Ascending aorta (tissue), 2 donors: ENCODE measurements around the gene TEX2. TPM values are rescaled to one million over a fixed set of nuclear protein-coding genes. Genes with fewer than 3 reads are reported as not detected.

Experiments used
- DNase-seq, 2 donors: peaks; one replicate each; pipeline ENCODE4 v3.0.0-alpha.2; 2019; ENCODE audit warnings: low spot score in 2 of 2
- H3K27ac ChIP-seq, 2 donors: fragments of 200-600 bp; sonication (generic); one replicate each; pipeline ENCODE4 v1.5.1; 2016 to 2017; ENCODE audit warnings: mild to moderate bottlenecking in 1 of 2
- H3K27me3 ChIP-seq: fragments of 200-600 bp; sonication (generic); one replicate; pipeline ENCODE4 v1.5.1; 2017
- H3K36me3 ChIP-seq, 2 donors: fragments of 200-600 bp; sonication (generic); one replicate each; pipeline ENCODE4 v1.5.1; 2016
- H3K4me1 ChIP-seq, 2 donors: fragments of 200-600 bp; sonication (generic); one replicate each; pipeline ENCODE4 v1.5.1; 2016 to 2017; ENCODE audit warnings: mild to moderate bottlenecking in 1 of 2
- H3K4me3 ChIP-seq, 2 donors: fragments of 200-600 bp; sonication (generic); one replicate each; pipeline ENCODE4 v1.5.1; 2016 to 2017; ENCODE audit warnings: mild to moderate bottlenecking in 1 of 2
- H3K9me3 ChIP-seq, 2 donors: fragments of 200-600 bp; sonication (generic); one replicate each; pipeline ENCODE4 v1.5.1; 2016
- CTCF ChIP-seq, 3 experiments: fragments of 200-600 bp in 2 of 3; fragments of 450-650 bp in 1 of 3; sonication (generic) in 2 of 3; IDR thresholded peaks; one replicate each; pipeline ENCODE4 v1.5.1; 2016 to 2019; ENCODE audit warnings: antibody characterized with exemption in 3 of 3, mild to moderate bottlenecking in 1 of 3, moderate library complexity in 1 of 3
- intact Hi-C: fragments of 100-400 bp; cut with DNase I; formaldehyde crosslinking; loops from one replicate; pipeline ENCODE4 v1.15.1; 2023
- total RNA-seq: library from RNA; depleted of rRNA; stranded (reverse); fragments of >200 nt; gene quantifications from one replicate; pipeline ENCODE4 v1.1.0, GENCODE V29; 2016

The TEX2 gene
- total RNA-seq, 1 donor from 2014 or later, result 94.6 TPM

GRCh38 chr17:64264891-64265290 is 1.8 kb upstream of the TEX2 start:
- Histone ChIP-seq H3K27ac (no peak overlapping the region), H3K36me3 (no peaks in the 10 kb centered on the region), H3K4me3 (no peak overlapping the region), H3K4me1 (peaks cover 0 to 23% of the 10 kb centered on the region in 2 donors), H3K27me3 (no peaks in the 10 kb centered on the region), H3K9me3 (no peaks in the 10 kb centered on the region)
- intact Hi-C loops, result loop anchor here (5.0 kb wide), 1 partner anchor 133 kb away; the partner anchor contains the start of gene ERN1
- no peak for TF ChIP-seq CTCF (IDR thresholded peaks at IDR 0.05)
- no peak for DNase-seq

- peak in 1 of 2 donors; percentile 79 for DNase-seq
- Histone ChIP-seq H3K4me3 (peak overlapping the region; percentile 92 to 98), H3K9me3 (no peaks in the 10 kb centered on the region), H3K27ac (peak overlapping the region; percentile 90 to 93), H3K27me3 (no peaks in the 10 kb centered on the region), H3K4me1 (peaks cover 0 to 23% of the 10 kb centered on the region in 2 donors), H3K36me3 (no peaks in the 10 kb centered on the region)
- intact Hi-C loops, result loop anchor here (2.0 to 5.0 kb wide), 2 partner anchors 86 to 130 kb away; partner anchors contain the start of gene ERN1
- no peak for TF ChIP-seq CTCF (IDR thresholded peaks at IDR 0.05)
Measured at GRCh38 chr17:64262198-64262999, 661 bp downstream of the TEX2 start.

- no peak for DNase-seq
- H3K27me3 ChIP-seq, result no peaks in the 10 kb centered on the region
- peaks cover 0 to 31% of the 10 kb centered on the region in 2 donors for H3K4me1 ChIP-seq
- H3K4me3 ChIP-seq, result peak overlapping the region; percentile 92 to 98
- H3K36me3 ChIP-seq, result no peaks in the 10 kb centered on the region
- no peak for TF ChIP-seq CTCF (IDR thresholded peaks at IDR 0.05)
- intact Hi-C loops, result loop anchor here (2.0 to 5.0 kb wide), 3 partner anchors 41 to 129 kb away; partner anchors contain the start of gene ERN1
- no peaks in the 10 kb centered on the region for H3K9me3 ChIP-seq
- H3K27ac ChIP-seq, result peak overlapping the region; percentile 90 to 93
Measured at GRCh38 chr17:64261417-64262145, 1.5 kb downstream of the TEX2 start.

GRCh38 chr17:64260886-64261285 is 2.2 kb downstream of the TEX2 start:
- intact Hi-C loops, result loop anchor here (2.0 to 5.0 kb wide), 2 partner anchors 40 to 129 kb away; partner anchors contain the start of gene ERN1
- no peaks in the 10 kb centered on the region for H3K27me3 ChIP-seq
- H3K27ac ChIP-seq, result no peak overlapping the region
- H3K4me1 ChIP-seq, result peaks cover 0 to 36% of the 10 kb centered on the region in 2 donors
- no peak for DNase-seq
- no peaks in the 10 kb centered on the region for H3K9me3 ChIP-seq
- TF ChIP-seq CTCF (IDR thresholded peaks at IDR 0.05), result no peak
- no peaks in the 10 kb centered on the region for H3K36me3 ChIP-seq
- no peak overlapping the region for H3K4me3 ChIP-seq

GRCh38 chr17:64259922-64260321 is 3.1 kb downstream of the TEX2 start:
- Histone ChIP-seq H3K4me1 (peaks cover 0 to 36% of the 10 kb centered on the region in 2 donors), H3K27ac (no peak overlapping the region), H3K36me3 (no peaks in the 10 kb centered on the region), H3K27me3 (no peaks in the 10 kb centered on the region), H3K4me3 (no peak overlapping the region), H3K9me3 (no peaks in the 10 kb centered on the region)
- DNase-seq, result no peak
- intact Hi-C loops, result loop anchor here (2.0 to 5.0 kb wide), 2 partner anchors 39 to 128 kb away; partner anchors contain the start of gene ERN1
- no peak for TF ChIP-seq CTCF (IDR thresholded peaks at IDR 0.05)
